IMR-90 (cell line): ENCODE measurements around the gene HTR1D. TPM values are rescaled to one million over a fixed set of nuclear protein-coding genes. Genes with fewer than 3 reads are reported as not detected.

Experiments used
- ATAC-seq: fragments of 200-7000 bp; cut with Tn5 transposase; 2 replicates; pipeline ENCODE4 v1.9.1; 2020; ENCODE audit warnings: low read depth, mild to moderate bottlenecking, moderate library complexity
- BruUV-seq: library from RNA; stranded (reverse); fragments of 400-500 nt; replicated peaks from 2 replicates; lab custom pipeline; 2021; lab: Mats Ljungman, UMichigan
- CTCF ChIA-PET: fragments of 300-600 bp; formaldehyde crosslinking; extraction: SDS; loops from one replicate; lab custom pipeline; 2021; ENCODE audit warnings: antibody characterized with exemption; lab: Yijun Ruan, JAX
- POLR2A ChIA-PET: fragments of 300-600 bp; sonication (Branson Sonifier 250); formaldehyde crosslinking; loops from one replicate; lab custom pipeline; 2022; ENCODE audit warnings: antibody characterized with exemption; ENCODE audit not compliant: unreplicated experiment; lab: Charles Lee
- DNase-seq: peaks from one replicate; pipeline ENCODE4 v3.0.0; 2013
- H2AFZ ChIP-seq: replicated peaks from 2 replicates; pipeline ENCODE3; 2013; ENCODE audit warnings: low read length, mild to moderate bottlenecking; ENCODE audit not compliant: poor library complexity
- H2AK5ac ChIP-seq: 2 replicates; pipeline ENCODE4 v1.6.1; 2013; ENCODE audit warnings: low read depth, low read length, inconsistent platforms
- H2AK9ac ChIP-seq: replicated peaks from 2 replicates; pipeline ENCODE3; 2013; ENCODE audit warnings: mild to moderate bottlenecking, low read depth, low read length, moderate library complexity; ENCODE audit not compliant: poor library complexity
- H2BK120ac ChIP-seq: 2 replicates; pipeline ENCODE4 v1.6.1; 2013; ENCODE audit warnings: low read depth, low read length, inconsistent platforms
- H2BK15ac ChIP-seq: 3 replicates; pipeline ENCODE4 v1.6.1; 2013; ENCODE audit warnings: low read depth, low read length, inconsistent platforms
- H2BK20ac ChIP-seq: 2 replicates; pipeline ENCODE4 v1.6.1; 2013; ENCODE audit warnings: low read depth, mild to moderate bottlenecking, inconsistent platforms, low read length, moderate library complexity
- H2BK5ac ChIP-seq: 2 replicates; pipeline ENCODE4 v1.6.1; 2013; ENCODE audit warnings: mild to moderate bottlenecking, low read depth, low read length, inconsistent platforms; ENCODE audit not compliant: poor library complexity, severe bottlenecking
- H3K14ac ChIP-seq: replicated peaks from 2 replicates; pipeline ENCODE4 v1.6.1; 2013; ENCODE audit warnings: low read depth, low read length, inconsistent platforms
- H3K18ac ChIP-seq: 2 replicates; pipeline ENCODE4 v1.6.1; 2013; ENCODE audit warnings: low read depth, low read length, control low read depth
- H3K23ac ChIP-seq: 2 replicates; pipeline ENCODE4 v1.6.1; 2013; ENCODE audit warnings: low read depth, low read length, inconsistent platforms
- H3K27ac ChIP-seq: 2 replicates; pipeline ENCODE4 v1.5.1; 2013; ENCODE audit warnings: mild to moderate bottlenecking, control low read depth, low read length; ENCODE audit not compliant: insufficient read depth
- H3K27me3 ChIP-seq: 2 replicates; pipeline ENCODE4 v1.6.1; 2013; ENCODE audit warnings: low read length; ENCODE audit not compliant: control insufficient read depth, insufficient read depth
- H3K36me3 ChIP-seq: 2 replicates; pipeline ENCODE4 v1.6.1; 2013; ENCODE audit warnings: low read length, mixed read lengths; ENCODE audit not compliant: control insufficient read depth, insufficient read depth
- H3K4ac ChIP-seq: 2 replicates; pipeline ENCODE4 v1.6.1; 2013; ENCODE audit warnings: low read depth, low read length, inconsistent platforms
- H3K4me1 ChIP-seq: 2 replicates; pipeline ENCODE4 v1.6.1; 2013; ENCODE audit warnings: low read length, mixed read lengths; ENCODE audit not compliant: control insufficient read depth, insufficient read depth
- H3K4me2 ChIP-seq: 2 replicates; pipeline ENCODE4 v1.6.1; 2013; ENCODE audit warnings: low read depth, mild to moderate bottlenecking, control low read depth, low read length, moderate library complexity
- H3K4me3 ChIP-seq: 2 replicates; pipeline ENCODE4 v1.5.1; 2013; ENCODE audit warnings: low read depth, mild to moderate bottlenecking, control low read depth, low read length, moderate library complexity; ENCODE audit not compliant: insufficient read depth
- H3K56ac ChIP-seq: 2 replicates; pipeline ENCODE4 v1.6.1; 2013; ENCODE audit warnings: low read length, inconsistent platforms; ENCODE audit not compliant: insufficient read depth; ENCODE audit errors: extremely low read depth
- H3K79me1 ChIP-seq, 2 experiments: 2 replicates each; pipeline ENCODE4 v1.6.1; 2013; ENCODE audit warnings: low read length in 2 of 2, inconsistent platforms in 1 of 2, low read depth in 1 of 2
- H3K9ac ChIP-seq: 2 replicates; pipeline ENCODE4 v1.6.1; 2013; ENCODE audit warnings: low read depth, low read length, control low read depth
- H3K9me1 ChIP-seq: 2 replicates; pipeline ENCODE4 v1.6.1; 2013; ENCODE audit warnings: low read length, inconsistent platforms; ENCODE audit not compliant: insufficient read depth
- H3K9me3 ChIP-seq: 2 replicates; pipeline ENCODE4 v1.6.1; 2013; ENCODE audit warnings: low read length; ENCODE audit not compliant: control insufficient read depth, insufficient read depth
- H4K20me1 ChIP-seq: 2 replicates; pipeline ENCODE4 v1.6.1; 2013; ENCODE audit warnings: low read length, inconsistent platforms; ENCODE audit not compliant: insufficient read depth
- H4K5ac ChIP-seq: 2 replicates; pipeline ENCODE4 v1.6.1; 2013; ENCODE audit warnings: mild to moderate bottlenecking, low read depth, low read length, control low read depth
- H4K8ac ChIP-seq, 2 experiments: 2 replicates each; pipeline ENCODE4 v1.6.1; 2013; ENCODE audit warnings: low read depth in 2 of 2, low read length in 2 of 2, control low read depth in 1 of 2, inconsistent platforms in 1 of 2
- H4K91ac ChIP-seq: 2 replicates; pipeline ENCODE4 v1.6.1; 2013; ENCODE audit warnings: low read depth, low read length, inconsistent platforms; ENCODE audit not compliant: insufficient read depth
- BHLHE40 ChIP-seq: fragments of 150-350 bp; IDR thresholded peaks from 2 replicates; pipeline ENCODE4 v1.6.1; 2016; ENCODE audit warnings: mild to moderate bottlenecking, low read depth, low read length
- CEBPB ChIP-seq: IDR thresholded peaks from 2 replicates; pipeline ENCODE4 v1.6.1; 2012; ENCODE audit warnings: low read depth, low read length, improper control_type of control experiment
- CHD1 ChIP-seq: IDR thresholded peaks from 2 replicates; pipeline ENCODE4 v1.6.1; 2012; ENCODE audit warnings: low read depth, low read length, improper control_type of control experiment
- CTCF ChIP-seq: conservative IDR thresholded peaks from 2 replicates; pipeline ENCODE4 v1.5.1; 2012; ENCODE audit warnings: mild to moderate bottlenecking, low read depth, low read length, improper control_type of control experiment
- ELK1 ChIP-seq: fragments of 150-350 bp; IDR thresholded peaks from 2 replicates; pipeline ENCODE4 v1.6.1; 2016; ENCODE audit warnings: low read depth, mild to moderate bottlenecking, low read length, moderate library complexity, borderline replicate concordance
- FOS ChIP-seq: fragments of 150-350 bp; IDR thresholded peaks from 2 replicates; pipeline ENCODE4 v1.6.1; 2016; ENCODE audit warnings: low read depth, low read length
- MAFK ChIP-seq: IDR thresholded peaks from 2 replicates; pipeline ENCODE4 v1.6.1; 2012; ENCODE audit warnings: low read depth, low read length, improper control_type of control experiment
- MAZ ChIP-seq: IDR thresholded peaks from 2 replicates; pipeline ENCODE4 v1.6.1; 2012; ENCODE audit warnings: low read depth, mild to moderate bottlenecking, low read length, improper control_type of control experiment, moderate library complexity, borderline replicate concordance
- MXI1 ChIP-seq: IDR thresholded peaks from 2 replicates; pipeline ENCODE4 v1.6.1; 2012; ENCODE audit warnings: low read depth, mild to moderate bottlenecking, low read length, moderate library complexity, borderline replicate concordance
- NFE2L2 ChIP-seq: fragments of 150-350 bp; IDR thresholded peaks from 2 replicates; pipeline ENCODE4 v1.6.1; 2016; ENCODE audit warnings: low read depth, mild to moderate bottlenecking, low read length
- POLR2A ChIP-seq: IDR thresholded peaks from 2 replicates; pipeline ENCODE4 v1.6.1; 2012; ENCODE audit warnings: mild to moderate bottlenecking, low read depth, low read length
- RAD21 ChIP-seq: IDR thresholded peaks from 2 replicates; pipeline ENCODE4 v1.6.1; 2012; ENCODE audit warnings: low read length, improper control_type of control experiment
- RCOR1 ChIP-seq: IDR thresholded peaks from 2 replicates; pipeline ENCODE4 v1.6.1; 2012; ENCODE audit warnings: mild to moderate bottlenecking, low read length, improper control_type of control experiment; ENCODE audit not compliant: insufficient replicate concordance
- RFX5 ChIP-seq: IDR thresholded peaks from 2 replicates; pipeline ENCODE4 v1.8.0; 2012; ENCODE audit warnings: low read depth, mild to moderate bottlenecking, low read length, moderate library complexity
- SMC3 ChIP-seq: fragments of 150-350 bp; IDR thresholded peaks from 2 replicates; pipeline ENCODE4 v1.6.1; 2016; ENCODE audit warnings: low read depth, mild to moderate bottlenecking, antibody characterized with exemption, low read length, moderate library complexity
- USF2 ChIP-seq: fragments of 150-350 bp; IDR thresholded peaks from 2 replicates; pipeline ENCODE4 v1.6.1; 2017; ENCODE audit warnings: mild to moderate bottlenecking, antibody characterized with exemption, low read length, low read depth
- WGBS, 2 experiments: methylation state at CpG; one replicate each; pipeline versions ENCODE4 v1.1.5 to v1.1.7; 2013; ENCODE audit warnings: missing lambda C conversion rate in 2 of 2; ENCODE audit not compliant: insufficient read length in 1 of 2; ENCODE audit errors: extremely low coverage in 2 of 2; 5-methylcytosine and 5-hydroxymethylcytosine counted together
- dilution Hi-C: fragments of 300-500 bp; cut with HindIII; formaldehyde crosslinking; loops from one replicate; pipeline ENCODE4 v1.14.3; 2018; ENCODE audit warnings: low sequenced_read_pairs; ENCODE audit not compliant: unreplicated experiment
- in situ Hi-C: fragments of 300-500 bp; cut with MboI; formaldehyde crosslinking; loops from 3 replicates; pipeline ENCODE4 v1.14.3; 2019; ENCODE audit warnings: low sequenced_read_pairs, inconsistent platforms, mixed read lengths
- intact Hi-C: fragments of 100-400 bp; cut with micrococcal nuclease; formaldehyde crosslinking; loops from 2 replicates; pipeline ENCODE4 v1.10.0; 2022
- polyA plus RNA-seq, 3 experiments: library from polyadenylated mRNA; depleted of rRNA; stranded (reverse); fragments of >200 nt; gene quantifications; 2 replicates each; pipeline ENCODE4 v1.2.3, GENCODE V29; 2012; ENCODE audit warnings: low replicate concordance in 1 of 3
- total RNA-seq: library from RNA; depleted of rRNA; stranded (reverse); fragments of >200 nt; gene quantifications from 2 replicates; pipeline ENCODE4 v1.2.3, GENCODE V29; 2012

Gene HTR1D
- total and polyA plus RNA-seq, 2 of the 4 experiments (the other 2 are of a cell fraction), result 0.03 to 0.18 TPM

GRCh38 chr1:23246274-23246673 is 29.0 kb upstream of the HTR1D start:
- H3K79me1 ChIP-seq, result no peaks in the 10 kb centered on the region
- in situ Hi-C loops, result no loop called here
- no peaks in the 10 kb centered on the region for H3K4me1 ChIP-seq
- no peak overlapping the region for H3K56ac ChIP-seq
- H3K14ac ChIP-seq, result no peak overlapping the region
- no peak overlapping the region for H2BK15ac ChIP-seq
- ATAC-seq (no peak), DNase-seq (no peak)
- no peak overlapping the region for H4K91ac ChIP-seq
- H3K9ac ChIP-seq, result no peak overlapping the region
- H3K9me3 ChIP-seq, result no peaks in the 10 kb centered on the region
- WGBS, 2 experiments, result no CpG with 5 or more reads among the region's 2 CpGs
- H3K18ac ChIP-seq, result no peak overlapping the region
- H2AFZ ChIP-seq, result no peak overlapping the region
- no peak overlapping the region for H2BK120ac ChIP-seq
- dilution Hi-C loops, result no loop called here
- no peaks in the 10 kb centered on the region for H3K36me3 ChIP-seq
- no peak overlapping the region for H3K4me3 ChIP-seq
- H3K27me3 ChIP-seq, result 0 out of 2 replicates have a peak, but pooled peaks cover 3% of the 10 kb centered on the region
- H2BK5ac ChIP-seq, result no peak overlapping the region
- H3K9me1 ChIP-seq, result no peaks in the 10 kb centered on the region; the same call in 1 of the 2 replicates
- H3K4ac ChIP-seq, result no peak overlapping the region
- no peak overlapping the region for H3K23ac ChIP-seq
- ChIA-PET POLR2A (no interaction called here), CTCF (no interaction called here)
- H3K27ac ChIP-seq, result no peak overlapping the region
- BruUV-seq, result no TSS peak
- no peaks in the 10 kb centered on the region for H4K20me1 ChIP-seq
- H3K4me2 ChIP-seq, result no peak overlapping the region
- H4K8ac ChIP-seq, result no peak overlapping the region
- H2AK9ac ChIP-seq, result no peak overlapping the region
- no peak overlapping the region for H4K5ac ChIP-seq
- H2AK5ac ChIP-seq, result no peak overlapping the region; the same call in 1 of the 2 replicates
- TF ChIP-seq MAZ (no peak), RAD21 (no peak), RCOR1 (no peak), MAFK (no peak), NFE2L2 (no peak), POLR2A (no peak), CHD1 (no peak), ELK1 (no peak), RFX5 (no peak), SMC3 (no peak), BHLHE40 (no peak), CTCF (no peak), FOS (no peak), CEBPB (no peak), MXI1 (no peak), USF2 (no peak)
- H2BK20ac ChIP-seq, result no peak overlapping the region
- intact Hi-C loops, result no loop called here
